Neutrophil (primary cell): ENCODE results near the gene GABRA1.

Experiments
- H3K27ac ChIP-seq: fragments of 200-600 bp; sonication (generic); 2 replicates; pipeline ENCODE4 v1.5.1; 2016; ENCODE audit warnings: mild to moderate bottlenecking, moderate library complexity
- H3K27me3 ChIP-seq: fragments of 200-600 bp; sonication (generic); 2 replicates; pipeline ENCODE4 v1.6.0; 2016; ENCODE audit warnings: mild to moderate bottlenecking
- H3K36me3 ChIP-seq: fragments of 200-600 bp; sonication (generic); 2 replicates; pipeline ENCODE4 v1.5.1; 2017
- H3K4me1 ChIP-seq, 2 experiments: fragments of 200-600 bp in 1 of 2; sonication (generic) in 1 of 2; 1 replicate in 1 of 2; 2 replicates in 1 of 2; pipeline versions ENCODE4 v1.5.1 to v1.6.1; 2013 to 2016; ENCODE audit warnings: low read depth in 1 of 2, low read length in 1 of 2, mild to moderate bottlenecking in 1 of 2, moderate library complexity in 1 of 2; ENCODE audit not compliant: control insufficient read depth in 1 of 2, insufficient read depth in 1 of 2
- H3K4me3 ChIP-seq, 2 experiments: fragments of 200-600 bp in 1 of 2; sonication (generic) in 1 of 2; 1 replicate in 1 of 2; 2 replicates in 1 of 2; pipeline ENCODE4 v1.5.1; 2013 to 2016; ENCODE audit warnings: low read depth in 1 of 2, low read length in 1 of 2, mild to moderate bottlenecking in 1 of 2, moderate library complexity in 1 of 2
- H3K9me3 ChIP-seq: fragments of 200-600 bp; sonication (generic); 2 replicates; pipeline ENCODE4 v1.5.1; 2016
- CTCF ChIP-seq: fragments of 200-600 bp; sonication (generic); IDR thresholded peaks from 2 replicates; pipeline ENCODE4 v1.5.1; 2016; ENCODE audit warnings: antibody characterized with exemption

Gene GABRA1

DNA sequence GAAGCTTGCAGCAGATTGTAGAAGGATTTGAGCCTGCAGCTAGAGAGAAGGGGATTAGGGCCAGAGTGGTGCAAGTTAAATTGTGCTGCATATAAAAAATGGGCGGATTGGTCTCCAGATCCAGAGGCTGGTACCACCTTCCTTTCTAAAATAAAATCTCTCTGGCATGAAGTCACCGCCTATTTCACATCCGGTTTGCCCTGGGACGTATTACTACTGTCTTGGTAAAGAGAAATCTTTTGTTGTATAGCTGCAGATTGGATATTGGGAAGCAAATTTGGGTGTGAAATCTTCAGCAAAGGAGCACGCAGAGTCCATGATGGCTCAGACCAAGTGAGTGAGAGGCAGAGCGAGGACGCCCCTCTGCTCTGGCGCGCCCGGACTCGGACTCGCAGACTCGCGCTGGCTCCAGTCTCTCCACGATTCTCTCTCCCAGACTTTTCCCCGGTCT, at the start of gene GABRA1:
Gene GABRA1 (plus strand): TSS at position 180 of the 451 bp plus-strand sequence. CDS start 2,691 bp downstream, outside the sequence.
- H3K9me3 ChIP-seq = no peaks in the 10 kb centered on the region
- H3K27ac ChIP-seq = no peak within 1 kb of the TSS
- H3K4me3 ChIP-seq = no peak within 1 kb of the TSS
- no peaks in the 10 kb centered on the region for H3K4me1 ChIP-seq
- H3K36me3 ChIP-seq = no peaks in the 10 kb centered on the region
- no peak for TF ChIP-seq CTCF
- H3K27me3 ChIP-seq = peaks cover 49% of the 10 kb centered on the region

GRCh38 chr5:161799316-161799715, 48.6 kb upstream of the GABRA1 start:
- Histone ChIP-seq H3K4me3 (no peak overlapping the region), H3K36me3 (no peaks in the 10 kb centered on the region), H3K4me1 (no peaks in the 10 kb centered on the region), H3K27me3 (no peaks in the 10 kb centered on the region), H3K27ac (no peak overlapping the region), H3K9me3 (no peaks in the 10 kb centered on the region)
- no peak for TF ChIP-seq CTCF

DNA sequence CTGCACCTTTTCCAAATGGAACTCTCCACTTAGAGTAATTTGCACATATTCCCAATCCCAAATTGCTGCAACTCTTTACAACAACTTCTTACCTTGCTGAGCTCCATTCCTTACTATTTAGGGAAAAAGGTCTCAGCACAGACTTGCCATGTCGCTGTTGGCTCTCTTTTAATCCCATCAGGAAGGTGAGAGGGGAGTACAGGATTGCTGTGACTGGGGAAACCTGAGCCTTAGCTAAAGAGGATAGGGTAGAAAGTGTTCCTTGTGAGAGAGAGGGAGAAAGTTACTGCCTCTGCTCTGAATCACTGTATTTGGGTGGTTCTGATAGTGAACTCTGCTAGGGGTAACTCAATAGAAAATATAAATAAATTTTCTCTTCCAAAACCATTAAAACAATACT, 43.7 kb upstream of the GABRA1 start:
- Histone ChIP-seq H3K27ac (no peak overlapping the region), H3K27me3 (no peaks in the 10 kb centered on the region), H3K36me3 (no peaks in the 10 kb centered on the region), H3K9me3 (no peaks in the 10 kb centered on the region), H3K4me1 (no peaks in the 10 kb centered on the region), H3K4me3 (no peak overlapping the region)
- no peak for TF ChIP-seq CTCF

DNA sequence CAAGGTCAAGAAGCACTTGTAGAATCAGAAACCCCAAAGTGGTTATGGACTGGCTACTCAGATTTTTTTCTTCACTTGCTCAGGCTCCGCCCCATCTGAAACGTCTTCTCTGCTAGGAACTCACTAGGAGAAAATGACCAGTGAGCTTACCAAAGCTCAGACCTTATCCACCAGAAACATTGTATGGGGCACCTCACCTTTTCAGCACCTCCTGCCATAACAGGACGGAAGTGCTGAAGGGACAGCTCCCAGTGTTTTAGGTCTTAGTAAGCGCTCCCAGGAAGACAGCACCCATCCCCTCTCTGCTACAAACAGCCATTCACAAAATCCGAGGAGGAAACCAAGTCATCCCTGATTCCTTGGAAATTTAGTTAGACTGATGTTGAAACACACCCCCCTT, 1.2 kb upstream of the GABRA1 start:
- no peaks in the 10 kb centered on the region for H3K36me3 ChIP-seq

GRCh38 chr5:161847447-161847846, 473 bp upstream of the GABRA1 start:
- Histone ChIP-seq H3K36me3 (no peaks in the 10 kb centered on the region), H3K9me3 (no peaks in the 10 kb centered on the region), H3K4me3 (no peak overlapping the region), H3K4me1 (no peaks in the 10 kb centered on the region), H3K27me3 (peaks cover 49% of the 10 kb centered on the region), H3K27ac (no peak overlapping the region)
- TF ChIP-seq CTCF = no peak

More for the DNA sequence above, 1.2 kb upstream of the GABRA1 start:
- no peak for TF ChIP-seq CTCF
- Histone ChIP-seq H3K4me1 (no peaks in the 10 kb centered on the region), H3K27me3 (peaks cover 49% of the 10 kb centered on the region), H3K9me3 (no peaks in the 10 kb centered on the region), H3K4me3 (no peak overlapping the region), H3K27ac (no peak overlapping the region)

GRCh38 chr5:161850491-161850890, 2.6 kb downstream of the GABRA1 start:
- Histone ChIP-seq H3K4me1 (no peaks in the 10 kb centered on the region), H3K36me3 (no peaks in the 10 kb centered on the region), H3K4me3 (no peak overlapping the region), H3K9me3 (no peaks in the 10 kb centered on the region), H3K27ac (no peak overlapping the region), H3K27me3 (peaks cover 49% of the 10 kb centered on the region)
- no peak for TF ChIP-seq CTCF
